CD8-positive, alpha-beta memory T cell (primary cell): ENCODE measurements around the gene DYSF. TPM values are rescaled to one million over a fixed set of nuclear protein-coding genes. Genes with fewer than 3 reads are reported as not detected.

Source experiments
- CTCF ChIA-PET: fragments of 350-600 bp; sonication (Branson Sonifier 250); formaldehyde crosslinking; loops from one replicate; lab custom pipeline; 2021; ENCODE audit warnings: antibody characterized with exemption; lab: Charles Lee
- POLR2A ChIA-PET: fragments of 350-600 bp; sonication (Branson Sonifier 250); formaldehyde crosslinking; loops from one replicate; lab custom pipeline; 2021; ENCODE audit warnings: antibody characterized with exemption; lab: Charles Lee
- DNase-seq, 5 donors: peaks; one replicate each; pipeline versions ENCODE4 v3.0.0 to v3.0.0-alpha.2; 2020 to 2022; ENCODE audit warnings: mixed read lengths in 1 of 5
- H3K27ac ChIP-seq: one replicate; pipeline ENCODE4 v1.7.0; 2013; ENCODE audit warnings: low read depth, mild to moderate bottlenecking, low read length, moderate library complexity
- H3K27me3 ChIP-seq: 2 replicates; pipeline ENCODE4 v1.7.0; 2013; ENCODE audit warnings: low read length, mild to moderate bottlenecking; ENCODE audit not compliant: insufficient read depth, poor library complexity, severe bottlenecking
- H3K36me3 ChIP-seq: 2 replicates; pipeline ENCODE4 v1.7.0; 2013; ENCODE audit warnings: mild to moderate bottlenecking, low read length, moderate library complexity; ENCODE audit not compliant: insufficient read depth
- H3K4me1 ChIP-seq: 2 replicates; pipeline ENCODE4 v1.7.0; 2013; ENCODE audit warnings: mild to moderate bottlenecking, low read length, moderate library complexity; ENCODE audit not compliant: insufficient read depth
- H3K4me3 ChIP-seq: 2 replicates; pipeline ENCODE4 v1.7.0; 2013; ENCODE audit warnings: mild to moderate bottlenecking, low read length
- H3K9me3 ChIP-seq: 2 replicates; pipeline ENCODE4 v1.7.0; 2013; ENCODE audit warnings: mild to moderate bottlenecking, low read length
- H3K27ac Mint-ChIP-seq, 8 donors: one replicate each; pipeline ENCODE4 v1.8.0; 2020 to 2021; ENCODE audit warnings: mixed read lengths in 8 of 8, mild to moderate bottlenecking in 6 of 8, inconsistent platforms in 3 of 8, moderate library complexity in 3 of 8
- H3K27me3 Mint-ChIP-seq, 2 donors: one replicate each; pipeline ENCODE4 v1.8.0; 2020 to 2021; ENCODE audit warnings: mixed read lengths in 2 of 2, mild to moderate bottlenecking in 1 of 2, moderate library complexity in 1 of 2
- H3K36me3 Mint-ChIP-seq, 3 donors: one replicate each; pipeline ENCODE4 v1.8.0; 2020 to 2021; ENCODE audit warnings: mixed read lengths in 3 of 3, inconsistent platforms in 1 of 3, mild to moderate bottlenecking in 1 of 3
- H3K4me1 Mint-ChIP-seq, 3 donors: one replicate each; pipeline ENCODE4 v1.8.0; 2020 to 2021; ENCODE audit warnings: mixed read lengths in 3 of 3, inconsistent platforms in 1 of 3, mild to moderate bottlenecking in 1 of 3
- H3K4me3 Mint-ChIP-seq, 7 donors: one replicate each; pipeline ENCODE4 v1.8.0; 2020 to 2021; ENCODE audit warnings: mixed read lengths in 7 of 7, mild to moderate bottlenecking in 6 of 7, moderate library complexity in 4 of 7, inconsistent platforms in 2 of 7
- H3K9me3 Mint-ChIP-seq, 5 donors: one replicate each; pipeline ENCODE4 v1.8.0; 2020 to 2022; ENCODE audit warnings: mixed read lengths in 5 of 5, mild to moderate bottlenecking in 3 of 5, moderate library complexity in 2 of 5, inconsistent platforms in 1 of 5
- polyA plus RNA-seq: library from polyadenylated mRNA; unstranded; fragments of 300-500 nt; fragmentation: Illumina TruSeq; gene quantifications from one replicate; pipeline ENCODE4 v1.2.3, GENCODE V29; 2021
- total RNA-seq, 2 experiments: library from RNA; stranded (reverse); gene quantifications; one replicate each; pipeline ENCODE4 v1.2.3, GENCODE V29; 2021

The DYSF gene
- total and polyA plus RNA-seq, 3 experiments from 2014 or later = 3.6 to 4.8 (median 3.9) TPM

GRCh38 chr2:71716697-71717624 is 263.6 kb downstream of the DYSF start:
- Histone ChIP-seq H3K36me3 (no peaks in the 10 kb centered on the region), H3K9me3 (no peaks in the 10 kb centered on the region), H3K27me3 (no peaks in the 10 kb centered on the region), H3K27ac (no peak overlapping the region), H3K4me3 (no peak overlapping the region), H3K4me1 (no peaks in the 10 kb centered on the region)
- no peak overlapping the region for H3K4me3 Mint-ChIP-seq
- no peak for DNase-seq
- POLR2A ChIA-PET = no interaction called here
- H3K27me3 Mint-ChIP-seq = peaks cover 8 to 17% of the 10 kb centered on the region in 2 donors
- H3K4me1 Mint-ChIP-seq = no peaks in the 10 kb centered on the region
- H3K36me3 Mint-ChIP-seq = no peaks in the 10 kb centered on the region
- no peak overlapping the region for H3K27ac Mint-ChIP-seq
- CTCF ChIA-PET = no interaction called here
- peaks cover 0 to 3% (median 0%) of the 10 kb centered on the region in 5 donors for H3K9me3 Mint-ChIP-seq

GRCh38 chr2:71718686-71719085 is 265.3 kb downstream of the DYSF start:
- no peak overlapping the region for H3K27ac ChIP-seq
- no peaks in the 10 kb centered on the region for H3K36me3 Mint-ChIP-seq
- peaks cover 0 to 5% (median 0%) of the 10 kb centered on the region in 5 donors for H3K9me3 Mint-ChIP-seq
- no peaks in the 10 kb centered on the region for H3K27me3 ChIP-seq
- POLR2A ChIA-PET = no interaction called here
- no peak overlapping the region for H3K27ac Mint-ChIP-seq
- H3K9me3 ChIP-seq = no peaks in the 10 kb centered on the region
- CTCF ChIA-PET = no interaction called here
- DNase-seq = no peak
- no peaks in the 10 kb centered on the region for H3K4me1 ChIP-seq
- H3K27me3 Mint-ChIP-seq = peaks cover 8 to 15% of the 10 kb centered on the region in 2 donors
- no peak overlapping the region for H3K4me3 Mint-ChIP-seq
- H3K4me1 Mint-ChIP-seq = no peaks in the 10 kb centered on the region
- H3K36me3 ChIP-seq = no peaks in the 10 kb centered on the region
- no peak overlapping the region for H3K4me3 ChIP-seq

GRCh38 chr2:71719520-71720282 is 266.3 kb downstream of the DYSF start:
- Histone ChIP-seq H3K27ac (no peak overlapping the region), H3K27me3 (no peaks in the 10 kb centered on the region), H3K4me1 (no peaks in the 10 kb centered on the region), H3K36me3 (no peaks in the 10 kb centered on the region), H3K9me3 (no peaks in the 10 kb centered on the region), H3K4me3 (no peak overlapping the region)
- Mint-ChIP-seq H3K27me3 (peaks cover 8 to 13% of the 10 kb centered on the region in 2 donors), H3K27ac (no peak overlapping the region), H3K4me3 (no peak overlapping the region), H3K9me3 (peaks cover 0 to 5% (median 3%) of the 10 kb centered on the region in 5 donors), H3K36me3 (no peaks in the 10 kb centered on the region), H3K4me1 (no peaks in the 10 kb centered on the region)
- ChIA-PET CTCF (no interaction called here), POLR2A (no interaction called here)
- no peak for DNase-seq

GRCh38 chr2:71720283-71720560 is 266.9 kb downstream of the DYSF start:
- CTCF ChIA-PET = no interaction called here
- H3K4me1 Mint-ChIP-seq = no peaks in the 10 kb centered on the region
- H3K27me3 ChIP-seq = no peaks in the 10 kb centered on the region
- no peak for DNase-seq
- POLR2A ChIA-PET = no interaction called here
- H3K4me1 ChIP-seq = no peaks in the 10 kb centered on the region
- no peak overlapping the region for H3K27ac ChIP-seq
- peaks cover 8 to 13% of the 10 kb centered on the region in 2 donors for H3K27me3 Mint-ChIP-seq
- no peak overlapping the region for H3K4me3 Mint-ChIP-seq
- no peaks in the 10 kb centered on the region for H3K36me3 ChIP-seq
- peak overlapping the region in 1 of 8 donors; percentile 29 for H3K27ac Mint-ChIP-seq
- peaks cover 0 to 5% (median 3%) of the 10 kb centered on the region in 5 donors for H3K9me3 Mint-ChIP-seq
- H3K36me3 Mint-ChIP-seq = no peaks in the 10 kb centered on the region
- H3K9me3 ChIP-seq = no peaks in the 10 kb centered on the region
- no peak overlapping the region for H3K4me3 ChIP-seq

- Mint-ChIP-seq H3K4me1 (no peaks in the 10 kb centered on the region), H3K27me3 (peaks cover 8 to 13% of the 10 kb centered on the region in 2 donors), H3K9me3 (peaks cover 0 to 5% (median 3%) of the 10 kb centered on the region in 5 donors), H3K4me3 (no peak overlapping the region), H3K27ac (peak overlapping the region in 1 of 8 donors; percentile 29), H3K36me3 (no peaks in the 10 kb centered on the region)
- no peak for DNase-seq
- CTCF ChIA-PET = no interaction called here
- H3K27ac ChIP-seq = no peak overlapping the region
- H3K4me1 ChIP-seq = no peaks in the 10 kb centered on the region
- no peaks in the 10 kb centered on the region for H3K36me3 ChIP-seq
- H3K9me3 ChIP-seq = no peaks in the 10 kb centered on the region
- H3K4me3 ChIP-seq = no peak overlapping the region
- POLR2A ChIA-PET = no interaction called here
- no peaks in the 10 kb centered on the region for H3K27me3 ChIP-seq
Measured at GRCh38 chr2:71720596-71721361, 267.4 kb downstream of the DYSF start.

GRCh38 chr2:71721362-71721665 is 268.0 kb downstream of the DYSF start:
- peaks cover 8 to 13% of the 10 kb centered on the region in 2 donors for H3K27me3 Mint-ChIP-seq
- Histone ChIP-seq H3K27me3 (no peaks in the 10 kb centered on the region), H3K4me3 (no peak overlapping the region), H3K36me3 (no peaks in the 10 kb centered on the region), H3K9me3 (no peaks in the 10 kb centered on the region), H3K27ac (no peak overlapping the region), H3K4me1 (no peaks in the 10 kb centered on the region)
- ChIA-PET POLR2A (no interaction called here), CTCF (no interaction called here)
- no peak overlapping the region for H3K27ac Mint-ChIP-seq
- H3K4me1 Mint-ChIP-seq = no peaks in the 10 kb centered on the region
- H3K9me3 Mint-ChIP-seq = peaks cover 0 to 5% (median 3%) of the 10 kb centered on the region in 5 donors
- no peaks in the 10 kb centered on the region for H3K36me3 Mint-ChIP-seq
- no peak for DNase-seq
- no peak overlapping the region for H3K4me3 Mint-ChIP-seq

GRCh38 chr2:71721669-71722068 is 268.3 kb downstream of the DYSF start:
- H3K4me1 ChIP-seq = no peaks in the 10 kb centered on the region

GRCh38 chr2:71722286-71722685 is 268.9 kb downstream of the DYSF start:
- no peaks in the 10 kb centered on the region for H3K36me3 Mint-ChIP-seq
- DNase-seq = no peak
- peaks cover 0 to 5% (median 3%) of the 10 kb centered on the region in 5 donors for H3K9me3 Mint-ChIP-seq
- CTCF ChIA-PET = no interaction called here
- no peak overlapping the region for H3K27ac Mint-ChIP-seq
- no peaks in the 10 kb centered on the region for H3K4me1 ChIP-seq
- peaks cover 8 to 13% of the 10 kb centered on the region in 2 donors for H3K27me3 Mint-ChIP-seq
- no peak overlapping the region for H3K27ac ChIP-seq
- H3K36me3 ChIP-seq = no peaks in the 10 kb centered on the region
- H3K27me3 ChIP-seq = no peaks in the 10 kb centered on the region
- H3K4me3 Mint-ChIP-seq = no peak overlapping the region
- H3K4me3 ChIP-seq = no peak overlapping the region
- H3K4me1 Mint-ChIP-seq = no peaks in the 10 kb centered on the region
- no peaks in the 10 kb centered on the region for H3K9me3 ChIP-seq
- POLR2A ChIA-PET = no interaction called here

More at GRCh38 chr2:71721669-71722068, 268.3 kb downstream of the DYSF start:
- Histone ChIP-seq H3K4me3 (no peak overlapping the region), H3K27ac (no peak overlapping the region), H3K27me3 (no peaks in the 10 kb centered on the region), H3K36me3 (no peaks in the 10 kb centered on the region), H3K9me3 (no peaks in the 10 kb centered on the region)
- H3K27ac Mint-ChIP-seq = no peak overlapping the region
- no peaks in the 10 kb centered on the region for H3K36me3 Mint-ChIP-seq
- ChIA-PET CTCF (no interaction called here), POLR2A (no interaction called here)
- no peak overlapping the region for H3K4me3 Mint-ChIP-seq
- no peaks in the 10 kb centered on the region for H3K4me1 Mint-ChIP-seq
- H3K27me3 Mint-ChIP-seq = peaks cover 8 to 13% of the 10 kb centered on the region in 2 donors
- H3K9me3 Mint-ChIP-seq = peaks cover 0 to 5% (median 3%) of the 10 kb centered on the region in 5 donors
- DNase-seq = no peak
